A673 (cell line): Measurements from ENCODE around the gene EPRS1. TPM values are rescaled to one million over a fixed set of nuclear protein-coding genes. Genes with fewer than 3 reads are reported as not detected.

Experiments
- BruUV-seq: library from RNA; stranded (reverse); fragments of 400-500 nt; replicated peaks from 2 replicates; lab custom pipeline; 2021; lab: Mats Ljungman, UMichigan
- CTCF ChIA-PET: fragments of 300-600 bp; sonication (Branson Sonifier 250); formaldehyde crosslinking; loops from one replicate; lab custom pipeline; 2022; ENCODE audit warnings: antibody characterized with exemption; lab: Charles Lee
- POLR2A ChIA-PET: fragments of 300-600 bp; sonication (Branson Sonifier 250); formaldehyde crosslinking; loops from one replicate; lab custom pipeline; 2022; ENCODE audit warnings: antibody characterized with exemption; ENCODE audit not compliant: low non-redundant PET; lab: Charles Lee
- DNase-seq: peaks from one replicate; pipeline ENCODE4 v3.0.0-alpha.2; 2015; ENCODE audit warnings: low spot score
- H3K27ac ChIP-seq: fragments of 200-600 bp; sonication (generic); 2 replicates; pipeline ENCODE4 v1.5.1; 2016; ENCODE audit warnings: mixed run types, low read depth, mild to moderate bottlenecking, mixed read lengths, antibody characterized with exemption, low read length; ENCODE audit not compliant: poor library complexity, severe bottlenecking
- H3K27me3 ChIP-seq: fragments of 200-600 bp; sonication (generic); replicated peaks from 2 replicates; pipeline ENCODE4 v1.6.1; 2017; ENCODE audit warnings: mixed run types, low read depth, mild to moderate bottlenecking, mixed read lengths, antibody characterized with exemption, low read length; ENCODE audit not compliant: insufficient read depth, poor library complexity
- H3K36me3 ChIP-seq: fragments of 200-600 bp; sonication (generic); 2 replicates; pipeline ENCODE4 v1.6.1; 2016; ENCODE audit warnings: mixed run types, mild to moderate bottlenecking, mixed read lengths, antibody characterized with exemption, low read length; ENCODE audit not compliant: insufficient read depth, poor library complexity, severe bottlenecking
- H3K4me1 ChIP-seq: fragments of 200-600 bp; sonication (generic); 2 replicates; pipeline ENCODE4 v1.6.1; 2017; ENCODE audit warnings: mixed run types, mild to moderate bottlenecking, mixed read lengths, antibody characterized with exemption, low read length; ENCODE audit not compliant: insufficient read depth, poor library complexity, severe bottlenecking
- H3K4me3 ChIP-seq: fragments of 200-600 bp; sonication (generic); 2 replicates; pipeline ENCODE4 v1.5.1; 2016; ENCODE audit warnings: low read depth, mixed run types, mild to moderate bottlenecking, mixed read lengths, low read length; ENCODE audit not compliant: poor library complexity, severe bottlenecking
- H3K9me3 ChIP-seq: fragments of 200-600 bp; sonication (generic); 2 replicates; pipeline ENCODE4 v1.6.1; 2016; ENCODE audit warnings: mixed run types, low read depth, mild to moderate bottlenecking, mixed read lengths, antibody characterized with exemption, low read length; ENCODE audit not compliant: poor library complexity, severe bottlenecking
- EZH2 ChIP-seq: fragments of 200-600 bp; sonication (generic); IDR thresholded peaks from 2 replicates; pipeline ENCODE4 v1.6.1; 2017; ENCODE audit warnings: borderline replicate concordance, low read depth, mild to moderate bottlenecking, mixed read lengths, antibody characterized with exemption, low read length; ENCODE audit not compliant: poor library complexity, severe bottlenecking
- intact Hi-C: fragments of 100-400 bp; cut with micrococcal nuclease; formaldehyde crosslinking; loops from one replicate; pipeline ENCODE4 v1.10.0; 2022; ENCODE audit not compliant: unreplicated experiment
- total RNA-seq: library from RNA; stranded (reverse); gene quantifications from 2 replicates; pipeline ENCODE4 v1.2.3, GENCODE V29; 2021
- TF ChIP-seq, protein P1 (sequence below): fragments of 300-800, 200-600 bp; sonication (generic); conservative IDR thresholded peaks from 2 replicates; pipeline ENCODE4 v1.5.1; 2017; ENCODE audit warnings: low read depth, mild to moderate bottlenecking, antibody characterized with exemption, low read length, moderate library complexity, mixed read lengths

EPRS1 gene
- total RNA-seq, 1 experiment from 2014 or later = 138 TPM

DNA sequence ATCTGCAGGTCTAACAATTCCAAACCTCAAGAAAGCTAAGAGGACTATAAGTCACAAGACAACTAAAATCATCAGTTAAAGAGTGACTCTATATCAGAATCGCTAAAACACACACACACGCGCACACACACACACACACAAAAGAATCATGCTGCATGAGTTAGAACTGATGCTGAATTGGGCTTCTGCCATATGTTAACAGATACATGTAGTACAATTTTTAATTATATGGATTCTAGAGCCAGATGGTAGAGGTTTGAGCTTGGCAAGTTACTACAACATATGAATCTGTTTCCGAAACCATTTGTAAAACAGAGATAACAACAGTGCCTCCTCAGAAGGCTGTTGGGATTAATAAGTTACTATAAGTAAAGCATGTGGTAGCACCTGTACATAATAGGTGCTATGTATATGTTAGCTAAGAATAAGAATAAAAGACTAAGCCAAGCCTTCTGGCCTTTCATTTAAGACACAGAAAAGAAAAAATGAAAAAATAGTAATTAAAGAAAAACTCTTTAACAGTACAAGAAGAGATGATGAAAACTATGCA, 17.9 kb downstream of the EPRS1 start:
- DNase-seq = no peak
- peaks cover 65% of the 10 kb centered on the region for H3K36me3 ChIP-seq
- no TSS peak for BruUV-seq
- intact Hi-C loops = no loop called here
- no peaks in the 10 kb centered on the region for H3K27me3 ChIP-seq
- H3K9me3 ChIP-seq = no peaks in the 10 kb centered on the region
- H3K4me1 ChIP-seq = no peaks in the 10 kb centered on the region
- TF ChIP-seq EZH2 = no peak
- TF ChIP-seq, protein P1, sequence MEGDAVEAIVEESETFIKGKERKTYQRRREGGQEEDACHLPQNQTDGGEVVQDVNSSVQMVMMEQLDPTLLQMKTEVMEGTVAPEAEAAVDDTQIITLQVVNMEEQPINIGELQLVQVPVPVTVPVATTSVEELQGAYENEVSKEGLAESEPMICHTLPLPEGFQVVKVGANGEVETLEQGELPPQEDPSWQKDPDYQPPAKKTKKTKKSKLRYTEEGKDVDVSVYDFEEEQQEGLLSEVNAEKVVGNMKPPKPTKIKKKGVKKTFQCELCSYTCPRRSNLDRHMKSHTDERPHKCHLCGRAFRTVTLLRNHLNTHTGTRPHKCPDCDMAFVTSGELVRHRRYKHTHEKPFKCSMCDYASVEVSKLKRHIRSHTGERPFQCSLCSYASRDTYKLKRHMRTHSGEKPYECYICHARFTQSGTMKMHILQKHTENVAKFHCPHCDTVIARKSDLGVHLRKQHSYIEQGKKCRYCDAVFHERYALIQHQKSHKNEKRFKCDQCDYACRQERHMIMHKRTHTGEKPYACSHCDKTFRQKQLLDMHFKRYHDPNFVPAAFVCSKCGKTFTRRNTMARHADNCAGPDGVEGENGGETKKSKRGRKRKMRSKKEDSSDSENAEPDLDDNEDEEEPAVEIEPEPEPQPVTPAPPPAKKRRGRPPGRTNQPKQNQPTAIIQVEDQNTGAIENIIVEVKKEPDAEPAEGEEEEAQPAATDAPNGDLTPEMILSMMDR = no peak
- POLR2A ChIA-PET = no interaction called here
- CTCF ChIA-PET = no interaction called here
- H3K4me3 ChIP-seq = no peak overlapping the region
- H3K27ac ChIP-seq = no peak overlapping the region

DNA sequence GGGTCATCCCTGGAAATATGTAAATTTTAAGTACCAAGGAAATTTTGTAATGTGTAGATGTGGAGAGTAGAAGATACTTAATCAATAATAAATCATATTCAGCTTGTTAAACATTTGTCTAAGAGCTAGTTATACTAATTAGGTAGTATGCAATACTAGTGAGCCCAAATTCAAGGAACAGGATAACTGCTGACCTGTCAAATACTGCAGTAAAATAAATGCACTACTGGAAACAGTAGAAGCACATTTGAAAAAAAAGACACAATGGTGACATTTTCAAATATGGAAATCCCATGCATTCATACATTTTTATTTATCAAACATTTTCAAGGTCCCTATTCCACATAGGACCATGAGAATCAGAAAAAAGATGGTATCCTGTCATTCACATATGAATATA, 27.2 kb downstream of the EPRS1 start:
- TF ChIP-seq, protein P1 = no peak
- TF ChIP-seq EZH2 = no peak
- Histone ChIP-seq H3K27me3 (no peaks in the 10 kb centered on the region), H3K9me3 (no peaks in the 10 kb centered on the region), H3K4me1 (no peaks in the 10 kb centered on the region), H3K4me3 (no peak overlapping the region), H3K36me3 (peaks cover 70% of the 10 kb centered on the region), H3K27ac (no peak overlapping the region)
- no peak for DNase-seq
- BruUV-seq = no TSS peak
- intact Hi-C loops = no loop called here
- ChIA-PET CTCF (interaction anchor here (0.6 kb wide), 1 partner anchor 29 kb away, joined by 3 read pairs; no protein-coding TSS in a partner anchor), POLR2A (no interaction called here)

DNA sequence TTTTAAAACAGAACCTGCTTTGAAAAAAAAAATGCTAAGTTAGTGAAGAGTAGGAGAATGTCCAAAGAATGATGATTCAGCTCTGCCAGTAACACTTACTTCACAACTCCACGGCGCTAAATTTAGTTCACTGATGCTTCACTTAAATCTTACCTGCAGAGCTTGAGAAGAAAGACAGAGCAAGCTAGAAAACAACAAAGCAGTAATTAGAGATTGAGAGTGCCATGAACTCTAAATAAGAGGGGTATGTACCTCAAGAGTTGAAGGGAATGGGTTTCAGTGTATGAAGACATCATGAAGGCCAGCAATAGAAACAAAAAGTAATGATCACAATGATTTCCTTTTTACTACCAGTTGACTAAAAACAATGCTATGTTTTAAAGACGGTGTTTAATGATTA, 32.8 kb downstream of the EPRS1 start:
- ChIA-PET CTCF (no interaction called here), POLR2A (no interaction called here)
- Histone ChIP-seq H3K9me3 (no peaks in the 10 kb centered on the region), H3K27ac (no peak overlapping the region), H3K4me1 (no peaks in the 10 kb centered on the region), H3K36me3 (peaks cover 44% of the 10 kb centered on the region), H3K4me3 (no peak overlapping the region), H3K27me3 (no peaks in the 10 kb centered on the region)
- TF ChIP-seq, protein P1 = no peak
- no peak for TF ChIP-seq EZH2
- no TSS peak for BruUV-seq
- DNase-seq = no peak
- intact Hi-C loops = no loop called here
